GM19239 (cell line): ENCODE results near the gene DHRS2.

Experiments
- DNase-seq: peaks from one replicate; pipeline ENCODE4 v3.0.0; 2011; ENCODE audit warnings: low spot score; ENCODE audit not compliant: insufficient read length
- FAIRE-seq: peaks from 2 replicates; lab custom pipeline; 2011; peaks lifted over from hg19 to GRCh38; lab: Jason Lieb, UNC

DHRS2 gene

DNA sequence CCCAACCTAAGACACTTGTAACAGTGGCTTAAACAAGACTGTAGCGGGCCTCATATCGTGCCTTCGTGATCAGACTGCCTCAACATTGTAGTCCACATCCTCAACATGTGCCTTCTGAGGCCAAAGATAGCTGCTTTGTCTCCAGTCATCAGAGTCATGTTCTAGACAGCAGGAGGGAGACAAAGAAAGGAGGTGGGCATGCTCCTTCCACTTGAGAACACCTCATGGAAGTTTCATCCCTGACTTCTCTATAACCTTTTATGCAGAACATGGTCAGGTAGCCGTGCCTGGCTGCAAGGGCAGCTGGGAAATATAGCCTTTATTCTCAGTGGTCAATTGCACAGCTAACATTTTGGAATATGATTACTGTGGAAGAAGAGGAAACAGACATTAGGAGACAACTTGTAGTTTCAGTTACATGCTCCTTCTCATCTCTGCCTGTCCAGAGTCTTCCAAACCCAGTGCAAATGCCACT lies 25.3 kb upstream of the DHRS2 start:
- DNase-seq (no peak), FAIRE-seq (no peak)

DNA sequence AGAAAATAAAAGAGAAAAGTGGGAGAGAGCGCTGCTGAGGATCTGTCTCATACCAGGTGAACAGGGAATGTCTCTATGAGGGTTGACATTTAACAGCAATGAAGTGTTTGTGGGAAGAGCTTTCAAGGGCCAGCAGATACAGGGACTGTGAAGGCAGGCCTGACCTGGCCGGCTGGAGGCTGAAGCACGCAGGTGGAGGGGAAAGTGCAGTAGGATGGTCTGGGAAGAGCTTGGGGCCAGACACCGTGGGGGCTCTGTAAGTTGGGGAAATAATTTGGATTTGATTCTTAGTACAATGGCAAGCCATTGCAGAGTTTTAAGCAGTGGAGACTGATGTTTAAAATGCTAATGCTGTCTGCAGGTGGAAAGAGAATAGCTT lies 23.8 kb upstream of the DHRS2 start:
- DNase-seq, result no peak
- FAIRE-seq, result no peak

DNA sequence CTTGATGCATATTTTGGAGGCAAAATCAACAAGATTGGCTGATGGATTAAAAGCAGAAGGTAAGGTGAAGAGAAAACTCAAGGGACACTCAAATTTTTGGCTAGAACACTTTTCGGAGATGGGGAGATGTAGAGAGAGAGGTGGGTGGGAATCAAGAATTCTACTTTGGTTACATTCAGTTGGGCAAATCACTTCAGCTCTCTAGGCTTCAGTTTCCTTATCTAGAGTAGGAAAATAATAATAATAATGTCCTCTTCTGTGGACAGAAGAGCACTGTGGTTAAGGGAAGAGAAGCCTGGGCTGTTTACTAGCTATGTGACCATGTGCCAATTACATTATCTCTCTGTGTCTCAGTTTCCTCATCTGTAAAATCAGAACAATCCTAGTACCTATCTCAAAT lies 23.4 kb upstream of the DHRS2 start:
- DNase-seq (no peak), FAIRE-seq (no peak)

DNA sequence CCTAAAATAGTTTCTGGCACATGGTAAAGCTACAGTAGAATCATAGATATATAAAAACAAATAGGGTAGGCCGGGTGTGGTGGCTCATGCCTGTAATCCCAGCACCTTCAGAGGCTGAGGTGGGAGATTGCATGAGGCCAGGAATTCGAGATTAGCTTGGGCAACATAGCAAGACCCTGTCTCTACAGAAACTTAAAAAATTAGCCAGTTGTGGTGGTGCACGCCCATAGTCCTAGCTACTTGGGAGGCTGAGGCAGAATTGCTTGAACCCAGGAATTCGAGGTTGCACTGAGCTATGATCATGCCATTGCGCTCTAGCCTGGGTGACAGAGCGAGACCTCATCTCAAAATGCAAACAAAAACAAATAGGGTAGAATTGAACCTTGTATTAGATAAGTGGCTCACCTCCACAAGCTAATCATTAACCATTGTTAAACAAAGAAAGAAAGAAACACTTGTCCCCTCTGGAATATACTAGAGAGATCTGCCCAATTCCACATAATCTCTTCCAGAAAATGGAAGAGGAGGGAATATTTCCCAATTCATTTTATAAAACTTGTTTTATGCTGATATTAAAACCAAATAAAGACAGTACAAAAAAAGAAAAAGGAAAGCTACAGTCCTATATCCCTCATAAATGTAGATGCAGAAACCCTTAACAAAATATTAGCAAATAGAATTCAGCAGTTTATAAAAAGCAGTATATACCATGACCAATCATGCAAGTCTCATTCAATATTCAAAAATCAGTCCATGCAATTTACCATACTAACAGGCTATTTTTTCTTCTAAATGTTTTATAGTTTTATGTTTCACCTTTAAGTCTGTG lies 22.7 kb upstream of the DHRS2 start:
- FAIRE-seq, result no peak
- DNase-seq, result no peak

GRCh38 chr14:23614395-23614828 lies 21.8 kb upstream of the DHRS2 start:
- DNase-seq (no peak), FAIRE-seq (no peak)

DNA sequence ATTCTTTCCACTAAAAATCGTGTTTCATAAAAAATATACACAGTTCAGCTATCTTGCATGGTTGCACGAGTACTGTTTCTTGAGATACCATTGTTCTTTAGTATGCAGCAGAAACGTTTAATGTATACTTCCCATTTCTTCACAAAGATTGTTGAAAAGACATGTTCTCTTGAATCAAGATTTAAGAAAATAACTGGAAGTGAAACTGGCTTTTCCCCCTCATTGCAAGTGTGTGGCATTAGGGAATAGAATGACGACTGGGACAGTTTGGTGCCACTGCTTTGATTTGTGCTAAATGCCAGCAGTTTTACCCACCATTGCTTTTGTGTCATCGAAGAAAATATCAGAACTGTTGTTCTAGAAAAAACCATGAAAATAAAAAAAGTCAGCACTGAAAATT lies 20.3 kb upstream of the DHRS2 start:
- no peak for FAIRE-seq
- DNase-seq, result no peak

DNA sequence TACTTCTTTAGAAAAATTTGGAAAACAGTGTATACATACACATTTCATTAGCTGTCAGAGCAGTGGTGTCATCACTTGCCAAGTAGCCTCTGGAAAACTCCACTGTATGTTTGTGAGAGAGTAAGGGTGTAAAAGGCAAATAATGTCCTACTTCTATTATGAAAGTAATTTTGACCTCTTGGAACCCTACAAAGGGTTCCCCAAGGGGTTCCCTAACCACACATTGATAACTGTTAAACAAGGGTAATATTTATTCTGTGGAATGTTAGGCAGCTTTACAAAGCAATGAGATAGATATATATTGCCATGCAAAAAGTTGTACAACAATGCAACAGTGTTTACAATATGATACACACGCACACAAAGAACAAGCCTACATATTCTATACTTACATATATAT lies 18.6 kb upstream of the DHRS2 start:
- DNase-seq, result no peak
- FAIRE-seq, result no peak

DNA sequence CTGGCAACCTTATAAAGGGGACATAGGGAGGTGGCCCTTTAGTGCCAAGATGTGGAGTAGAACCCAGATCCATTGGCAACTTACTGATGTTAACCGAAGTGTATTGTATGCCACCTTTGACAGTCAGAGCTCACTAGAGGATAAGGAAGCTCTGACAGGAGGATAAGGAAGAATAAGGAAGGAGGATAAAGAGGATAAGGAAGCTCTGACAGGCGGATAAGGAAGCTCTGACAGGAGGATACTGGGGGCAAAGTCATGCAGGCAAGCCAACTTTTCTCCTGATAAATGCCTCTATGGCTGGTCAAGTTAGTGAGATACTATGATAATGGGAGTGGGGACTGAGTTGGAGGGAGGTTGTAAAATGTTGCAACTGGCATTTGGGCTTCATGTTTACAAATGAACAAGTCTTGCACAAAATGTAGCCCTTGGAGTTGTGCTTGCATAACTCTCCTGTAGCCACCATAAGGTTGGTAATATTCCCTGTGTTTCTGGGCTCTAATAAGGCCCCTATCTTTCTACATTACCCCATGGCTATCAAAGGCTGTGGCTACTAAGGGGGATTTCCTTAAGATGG lies 17.7 kb upstream of the DHRS2 start:
- DNase-seq (no peak), FAIRE-seq (no peak)

DNA sequence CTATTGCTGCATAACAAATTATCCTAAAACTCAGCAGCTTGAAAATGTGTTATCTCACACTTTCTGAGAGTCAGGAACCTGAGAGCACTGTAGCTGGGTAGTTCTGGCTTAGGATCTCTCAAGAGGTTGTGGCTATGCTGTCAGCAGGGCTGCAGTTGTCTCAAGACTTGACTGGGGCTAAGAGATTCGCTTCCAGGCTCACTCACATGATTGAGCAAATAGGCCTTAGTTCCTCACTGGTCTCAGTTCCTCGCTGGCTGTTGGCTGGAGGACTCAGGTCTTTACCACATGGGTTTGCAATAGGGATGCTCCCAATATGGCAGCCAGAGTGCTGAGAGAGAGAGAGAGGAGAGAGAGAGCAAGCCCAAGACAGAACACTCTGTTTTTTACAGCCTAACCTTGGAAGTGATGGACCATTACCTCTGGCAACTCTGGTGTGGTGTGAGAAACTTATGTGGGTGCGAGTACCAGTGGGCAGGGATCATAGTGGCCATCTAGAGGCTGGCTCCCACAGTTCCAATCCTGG lies 15.9 kb upstream of the DHRS2 start:
- no peak for FAIRE-seq

GRCh38 chr14:23621204-23621931 lies 14.8 kb upstream of the DHRS2 start:
- DNase-seq, result no peak
- FAIRE-seq, result no peak

More for the DNA sequence above, 15.9 kb upstream of the DHRS2 start:
- no peak for DNase-seq

DNA sequence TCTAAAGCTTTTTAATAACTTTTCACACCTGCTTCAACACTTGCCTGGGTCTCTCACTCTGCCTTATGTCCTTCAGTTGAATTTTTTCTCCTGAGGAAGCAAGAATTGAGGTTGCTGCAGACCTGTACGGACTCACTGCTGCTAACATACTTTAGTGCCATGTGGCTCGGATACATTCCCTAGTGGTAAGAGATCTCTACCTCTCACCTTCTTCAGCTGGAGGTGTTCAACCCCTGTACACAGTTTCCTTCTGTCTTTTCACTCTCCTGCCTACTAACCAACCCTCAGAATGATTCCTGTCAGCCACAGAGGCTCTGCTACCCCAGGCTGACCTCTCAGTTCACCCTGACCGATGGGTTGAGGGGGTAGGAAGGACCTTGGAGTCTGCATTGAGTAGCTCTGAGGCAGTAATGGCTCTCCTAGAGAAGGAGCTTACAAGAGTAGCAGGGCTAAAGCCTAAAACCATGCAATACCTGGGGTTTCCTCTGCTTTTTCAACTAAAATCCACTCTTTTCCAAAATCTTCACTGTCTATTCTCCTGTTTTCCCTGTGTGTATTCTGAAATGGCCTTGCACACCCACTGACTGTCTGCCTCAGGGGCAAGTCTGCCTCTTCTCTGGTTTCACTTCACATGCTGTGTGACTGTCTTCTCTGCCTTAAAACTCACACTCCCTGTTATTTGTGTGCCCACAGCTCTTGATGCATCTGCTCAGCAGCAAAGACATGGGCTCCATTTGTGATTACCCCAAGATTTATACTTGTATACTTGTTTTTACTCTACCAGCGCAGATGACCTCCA lies 14.0 kb upstream of the DHRS2 start:
- FAIRE-seq, result no peak

DNA sequence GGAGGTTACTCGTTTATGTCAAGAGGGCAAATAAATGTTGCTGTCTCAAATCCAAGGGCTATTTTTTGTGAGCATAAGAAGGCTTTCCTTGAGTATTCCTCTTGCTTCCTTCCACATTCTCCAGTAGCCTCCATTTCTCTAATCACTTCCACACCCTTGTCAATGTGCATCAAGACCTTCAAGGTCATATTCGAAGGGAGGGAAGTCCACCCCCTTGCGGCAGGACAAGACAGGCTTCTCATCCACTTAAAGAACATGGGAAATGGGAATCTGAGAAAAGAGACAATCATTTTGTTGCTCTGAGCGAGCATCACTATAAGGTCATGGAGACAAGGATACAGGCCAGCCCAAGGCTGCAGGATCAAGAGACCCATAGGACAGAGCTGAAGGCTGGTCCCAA lies 13.2 kb upstream of the DHRS2 start:
- no peak for FAIRE-seq
- DNase-seq, result no peak

More for the DNA sequence above, 14.0 kb upstream of the DHRS2 start:
- no peak for DNase-seq

- FAIRE-seq (no peak), DNase-seq (no peak)
Observed at GRCh38 chr14:23623962-23624361, 12.2 kb upstream of the DHRS2 start.

GRCh38 chr14:23624830-23625404 lies 11.2 kb upstream of the DHRS2 start:
- FAIRE-seq (no peak), DNase-seq (no peak)

DNA sequence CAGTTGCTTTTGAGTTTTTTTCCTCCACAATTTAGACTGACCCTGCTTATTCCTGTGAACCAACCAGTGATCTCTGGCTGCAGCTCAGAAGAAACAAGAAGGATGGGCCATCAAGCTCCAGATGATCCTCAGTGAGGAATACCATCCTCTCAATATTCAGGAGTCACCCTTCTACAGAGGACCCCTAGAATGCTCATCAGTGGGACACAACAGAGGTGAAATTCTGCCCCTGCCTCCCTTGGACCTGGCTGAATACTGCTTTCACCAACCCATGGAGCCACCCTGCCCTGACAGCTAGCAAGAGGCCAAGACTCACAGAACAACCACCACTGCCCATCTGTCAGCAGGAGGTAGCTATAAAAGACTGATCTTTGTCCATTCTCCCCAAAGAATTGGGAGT lies 9.2 kb upstream of the DHRS2 start:
- FAIRE-seq (no peak), DNase-seq (no peak)

DNA sequence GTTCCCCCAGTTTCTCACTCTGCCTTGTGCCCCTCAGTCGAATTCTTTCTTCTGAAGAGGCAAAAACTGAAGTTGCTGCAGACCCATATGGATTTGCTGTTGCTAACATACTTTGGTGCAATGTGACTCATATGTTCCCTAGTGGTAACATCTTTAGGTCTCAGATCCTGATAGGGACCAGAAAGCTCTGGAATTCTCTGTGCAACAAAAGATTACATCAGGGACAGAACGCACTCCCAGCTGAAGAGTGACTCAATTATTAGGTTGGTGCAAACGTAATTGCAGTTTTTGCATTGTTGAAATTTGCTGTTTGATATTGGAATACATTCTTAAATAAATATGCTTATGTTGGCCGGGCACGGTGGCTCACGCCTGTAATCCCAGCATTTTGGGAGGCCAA lies 8.2 kb upstream of the DHRS2 start:
- no peak for FAIRE-seq
- no peak for DNase-seq

GRCh38 chr14:23629204-23629603 lies 7.0 kb upstream of the DHRS2 start:
- DNase-seq, result no peak
- no peak for FAIRE-seq

GRCh38 chr14:23629832-23630396 lies 6.2 kb upstream of the DHRS2 start:
- DNase-seq, result no peak
- FAIRE-seq, result no peak

DNA sequence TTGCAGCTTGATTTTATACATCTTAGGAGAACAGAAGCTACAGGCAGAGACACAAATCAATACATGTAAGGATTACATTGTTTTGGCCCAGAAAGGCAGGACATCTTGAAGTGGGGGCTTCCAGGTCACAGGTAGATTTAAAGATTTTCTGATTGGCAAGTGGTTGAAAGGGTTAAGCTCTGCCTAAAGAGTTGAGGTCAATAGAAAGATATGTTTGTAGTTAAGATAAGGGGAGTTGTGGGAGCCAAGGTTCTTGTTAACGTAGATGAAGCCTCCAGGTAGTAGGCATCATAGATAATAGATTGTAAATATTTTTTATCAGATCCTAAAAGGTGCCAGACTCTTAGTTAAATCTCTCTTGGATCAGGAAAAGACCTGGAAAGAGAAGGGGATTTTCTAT lies 5.5 kb upstream of the DHRS2 start:
- FAIRE-seq (no peak), DNase-seq (no peak)

DNA sequence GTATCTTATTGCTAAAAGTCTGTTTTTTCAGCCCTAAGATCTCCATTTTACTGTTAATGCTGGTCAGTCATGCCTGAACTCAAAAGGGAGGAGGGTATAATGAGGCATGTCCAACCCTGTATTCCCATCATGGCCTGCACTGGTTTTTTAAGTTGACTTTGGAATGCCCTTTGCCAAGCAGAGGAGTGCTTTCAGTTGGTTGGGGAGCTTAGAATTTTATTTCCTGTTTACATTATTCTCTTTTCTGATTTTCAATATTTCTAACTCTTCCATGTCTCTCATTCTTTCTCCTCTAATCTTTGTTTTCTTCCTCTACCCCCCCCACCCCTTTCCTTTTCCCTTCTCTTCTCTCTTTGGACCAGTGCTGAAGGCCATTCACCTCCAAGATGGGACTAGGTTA lies 4.9 kb upstream of the DHRS2 start:
- FAIRE-seq (no peak), DNase-seq (no peak)
